Right lung (tissue), 5 donors: ENCODE measurements around the gene PIGU. TPM values are rescaled to one million over a fixed set of nuclear protein-coding genes. Genes with fewer than 3 reads are reported as not detected.

Source experiments
- DNase-seq, 2 donors: peaks; one replicate each; pipeline ENCODE4 v3.0.0-alpha.2; 2013
- polyA plus RNA-seq, 5 donors: library from polyadenylated mRNA; unstranded; fragments of 120-200 nt; gene quantifications; one replicate each; pipeline versions ENCODE4 v1.2.1 to v1.2.3, GENCODE V29; 2013; ENCODE audit warnings: inconsistent platforms in 1 of 5, low replicate concordance in 1 of 5; ENCODE audit not compliant: insufficient read length in 5 of 5, insufficient read depth in 1 of 5

The PIGU gene
- polyA plus RNA-seq, 5 donors = 31.2 to 40.4 (median 35.2) TPM

DNA sequence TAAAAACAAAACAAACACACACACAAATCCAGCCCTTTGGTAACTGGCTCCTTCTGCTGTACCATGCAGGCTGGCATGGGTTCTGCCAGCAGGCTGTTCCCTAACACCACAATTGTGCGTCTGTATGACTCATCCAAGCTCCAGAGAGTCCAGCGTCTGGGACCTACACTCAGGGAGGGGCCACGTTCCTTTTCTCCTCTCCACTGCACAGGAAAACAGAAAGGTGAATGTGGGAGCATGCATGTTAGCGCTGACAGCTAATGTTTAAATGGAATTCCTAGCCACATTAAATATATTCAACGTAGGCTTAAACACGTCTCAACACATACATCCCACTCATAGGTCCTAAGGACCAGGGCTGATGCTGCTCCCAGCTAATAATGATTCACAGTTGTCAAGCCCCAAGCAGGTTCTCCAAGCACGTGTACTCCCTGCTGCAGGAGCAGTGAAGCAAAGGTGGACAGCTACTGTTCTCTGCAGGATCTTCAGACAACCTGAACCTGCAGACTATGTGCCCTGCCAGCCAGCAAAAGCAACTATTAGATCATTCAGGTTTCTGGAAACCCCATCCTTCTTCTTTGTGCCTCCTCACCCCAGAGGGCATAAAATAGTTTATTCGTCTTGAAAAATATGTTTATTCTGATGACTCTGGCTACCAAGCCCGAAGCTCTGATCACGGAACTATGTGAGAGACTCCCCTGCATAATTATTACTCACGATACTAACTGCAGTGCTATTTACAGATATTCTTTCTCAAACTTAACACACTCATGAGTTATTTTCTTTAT, 97.5 kb downstream of the PIGU start:
- no peak for DNase-seq

DNA sequence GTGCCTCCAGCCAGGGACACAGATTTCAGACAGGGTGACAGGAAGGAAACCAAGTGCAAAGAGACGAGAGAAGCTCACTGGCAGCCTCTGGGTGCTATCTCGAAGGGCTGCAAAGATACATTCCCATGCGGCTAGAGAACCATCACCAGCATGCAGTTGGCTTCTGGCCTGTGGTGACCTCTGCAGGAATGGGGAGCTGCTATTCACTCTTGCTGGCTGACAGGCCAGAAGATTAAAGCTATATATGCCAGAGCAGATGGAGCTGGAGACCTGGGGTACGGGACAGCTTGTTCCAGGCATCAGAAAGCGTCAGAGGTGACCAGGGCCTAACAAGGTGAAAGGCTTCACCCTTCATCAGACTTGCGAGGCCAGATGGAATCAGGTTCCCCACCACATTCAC, 98.4 kb downstream of the PIGU start:
- no peak for DNase-seq

DNA sequence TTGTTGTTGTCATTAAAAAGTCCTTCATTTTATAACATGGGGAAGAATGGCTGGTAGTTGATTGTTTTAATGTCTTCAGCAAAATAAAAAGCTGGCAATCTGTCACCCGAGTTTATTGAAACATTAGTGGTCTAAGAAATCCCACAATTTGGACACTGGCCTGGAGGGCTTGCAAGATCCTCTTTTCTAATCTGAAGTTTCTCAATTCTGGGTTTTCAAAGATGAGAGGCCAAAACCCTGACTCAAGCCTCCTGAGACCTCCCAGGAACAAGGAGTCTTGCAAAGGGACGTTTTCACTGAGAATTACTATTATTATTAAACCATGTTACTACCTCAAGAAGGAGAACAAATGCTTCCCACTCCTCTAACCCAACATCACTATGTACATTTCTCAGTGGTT, 98.9 kb downstream of the PIGU start:
- peak; percentile 28 to 41 for DNase-seq

GRCh38 chr20:34577061-34577460, 99.8 kb downstream of the PIGU start:
- DNase-seq = no peak

DNA sequence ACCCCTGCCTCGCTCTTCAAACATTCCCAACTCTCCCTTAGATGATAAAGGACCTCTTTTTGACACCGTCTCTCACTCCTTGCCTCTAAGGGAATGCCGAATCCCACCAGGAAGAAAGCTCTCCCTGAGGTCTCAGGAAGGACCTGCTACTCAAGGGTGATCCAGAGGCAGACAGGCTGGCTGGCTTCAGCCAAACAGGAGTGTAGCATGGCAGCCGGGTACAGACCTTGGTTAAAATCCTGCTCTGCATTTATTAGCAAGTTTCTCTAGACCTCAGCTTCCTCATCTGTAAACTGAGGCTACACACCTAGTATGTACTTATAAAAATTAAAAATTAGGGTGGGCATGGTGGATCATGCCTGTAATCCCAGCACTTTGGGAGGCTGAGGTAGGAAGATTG, 101.1 kb downstream of the PIGU start:
- no peak for DNase-seq

DNA sequence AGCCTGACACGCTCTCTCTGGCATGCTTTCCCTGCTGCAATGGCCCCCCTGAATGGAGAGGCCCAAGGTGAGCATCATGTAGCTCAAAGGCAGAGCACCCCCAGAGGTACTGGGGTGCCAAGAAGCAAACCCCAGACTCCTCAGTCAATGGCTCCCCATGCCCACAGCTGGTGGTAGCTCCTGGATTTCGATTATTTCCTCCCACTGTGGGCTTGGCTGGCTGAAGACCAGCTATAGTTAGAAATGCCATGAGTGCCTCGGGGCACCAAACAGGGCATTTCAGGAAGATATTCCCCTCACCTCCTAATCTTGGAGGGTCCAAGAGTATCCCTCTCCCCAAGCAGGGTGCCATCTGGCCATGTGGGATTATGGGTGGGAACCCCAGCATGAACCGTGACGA, 101.6 kb downstream of the PIGU start:
- no peak for DNase-seq

GRCh38 chr20:34574861-34575260, 102.0 kb downstream of the PIGU start:
- no peak for DNase-seq

GRCh38 chr20:34574426-34574825, 102.5 kb downstream of the PIGU start:
- no peak for DNase-seq

GRCh38 chr20:34573541-34574300, 103.2 kb downstream of the PIGU start:
- no peak for DNase-seq

GRCh38 chr20:34571753-34572152, 105.1 kb downstream of the PIGU start:
- DNase-seq = no peak

DNA sequence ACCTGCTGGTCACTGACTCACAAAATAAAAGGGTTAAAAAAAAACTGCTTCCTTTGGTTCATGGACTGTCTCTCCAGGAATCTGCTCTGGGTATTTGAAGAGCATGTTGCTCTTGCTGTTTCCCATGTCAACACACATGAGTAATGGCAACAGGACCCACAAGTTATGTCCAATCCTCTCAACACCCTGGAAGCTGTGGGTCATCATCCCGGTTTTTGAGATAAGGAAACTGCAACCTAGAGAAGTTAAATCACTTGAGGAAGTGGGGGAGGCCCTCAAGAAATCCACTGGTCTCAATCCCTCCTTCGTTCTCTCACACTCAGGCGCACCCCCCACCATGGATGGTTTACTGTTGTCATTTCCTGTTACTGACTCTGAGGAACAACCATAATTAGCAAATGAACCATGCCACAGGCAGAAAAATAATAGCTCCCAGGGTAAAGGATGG, 106.0 kb downstream of the PIGU start:
- DNase-seq = no peak

- no peak for DNase-seq
Measured at GRCh38 chr20:34569598-34569997, 107.3 kb downstream of the PIGU start.

GRCh38 chr20:34567892-34568865, 108.7 kb downstream of the PIGU start:
- no peak for DNase-seq

DNA sequence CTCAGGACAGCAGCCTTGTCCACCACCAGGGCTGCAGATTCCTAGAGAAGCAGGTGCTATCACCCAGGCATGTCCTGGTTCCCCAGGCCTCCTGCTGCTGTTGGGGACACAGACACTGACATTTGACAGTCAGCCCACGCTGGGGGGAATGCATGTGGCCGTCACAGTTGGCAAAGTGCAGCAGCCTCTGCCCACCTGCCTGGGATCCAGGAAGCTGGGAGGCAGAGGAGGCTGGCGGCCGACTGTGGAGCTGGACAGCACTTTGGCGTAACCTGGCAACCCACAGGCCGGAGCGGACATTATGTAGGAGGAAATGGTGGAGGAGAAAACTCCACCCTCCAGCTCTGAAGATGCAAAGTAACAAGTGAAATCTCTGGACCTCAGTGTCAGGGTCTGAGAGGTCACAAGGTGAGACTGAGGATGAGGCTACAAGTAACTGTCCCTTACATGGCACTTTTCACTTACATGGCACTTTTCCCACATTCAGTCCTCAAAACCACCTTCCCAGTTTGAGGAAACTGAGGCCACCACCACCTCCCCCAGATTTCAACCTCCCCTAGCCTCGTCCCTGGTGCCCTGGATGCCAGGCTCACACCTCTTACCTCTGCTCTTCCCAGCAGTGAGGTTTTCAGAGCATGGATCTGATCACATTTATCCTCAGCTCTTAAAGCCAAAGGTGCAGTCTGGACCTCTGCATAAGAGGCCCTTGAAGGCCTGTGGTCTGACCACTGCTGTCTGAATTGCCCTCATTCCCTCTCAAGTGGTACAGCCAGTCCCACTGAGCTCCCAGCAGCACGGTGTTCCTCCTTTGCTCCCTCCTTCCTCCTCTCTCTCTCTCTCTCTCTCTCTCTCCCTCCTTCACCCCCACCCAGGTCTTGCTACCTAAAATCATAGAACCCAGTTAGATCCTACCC, 109.7 kb downstream of the PIGU start:
- DNase-seq = no peak

DNA sequence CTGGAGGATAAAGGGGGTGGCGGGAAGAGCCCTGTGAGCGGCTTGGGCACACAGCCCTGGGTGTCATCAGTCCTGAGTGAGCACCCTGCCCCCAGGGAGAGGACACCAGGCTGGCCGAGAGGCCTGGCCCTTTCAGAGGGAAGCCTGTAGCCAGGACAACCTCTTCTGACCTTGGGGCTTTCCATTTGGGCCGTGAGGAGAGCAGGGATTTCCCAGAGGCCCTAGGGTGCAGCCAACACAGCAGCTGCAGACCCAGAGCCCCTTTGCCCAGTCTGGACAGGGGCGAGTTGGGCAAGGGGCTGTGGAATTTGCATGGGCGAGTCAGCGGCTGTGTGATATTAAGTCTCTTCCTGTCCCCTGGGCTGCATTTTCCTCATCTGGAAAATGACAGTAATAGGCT, 112.1 kb downstream of the PIGU start:
- no peak for DNase-seq

- no peak for DNase-seq
Measured at GRCh38 chr20:34562641-34563040, 114.3 kb downstream of the PIGU start.

GRCh38 chr20:34561661-34562060, 115.2 kb downstream of the PIGU start:
- DNase-seq = no peak

GRCh38 chr20:34560614-34561013, 116.3 kb downstream of the PIGU start:
- DNase-seq = no peak

- DNase-seq = no peak
Measured at GRCh38 chr20:34560141-34560523, 116.8 kb downstream of the PIGU start.

GRCh38 chr20:34559311-34560140, 117.4 kb downstream of the PIGU start:
- DNase-seq = peak in 1 of 2 donors; percentile 27
